NT2/D1 (cell line): Measurements from ENCODE around the gene COL6A6.

Source experiments
- YY1 ChIP-seq: IDR thresholded peaks from 2 replicates; pipeline ENCODE4 v1.6.1; 2011; ENCODE audit not compliant: insufficient read length, insufficient read depth
- ZNF274 ChIP-seq: IDR thresholded peaks from 2 replicates; pipeline ENCODE4 v1.6.1; 2011; ENCODE audit warnings: mild to moderate bottlenecking, low read depth, low read length

DNA sequence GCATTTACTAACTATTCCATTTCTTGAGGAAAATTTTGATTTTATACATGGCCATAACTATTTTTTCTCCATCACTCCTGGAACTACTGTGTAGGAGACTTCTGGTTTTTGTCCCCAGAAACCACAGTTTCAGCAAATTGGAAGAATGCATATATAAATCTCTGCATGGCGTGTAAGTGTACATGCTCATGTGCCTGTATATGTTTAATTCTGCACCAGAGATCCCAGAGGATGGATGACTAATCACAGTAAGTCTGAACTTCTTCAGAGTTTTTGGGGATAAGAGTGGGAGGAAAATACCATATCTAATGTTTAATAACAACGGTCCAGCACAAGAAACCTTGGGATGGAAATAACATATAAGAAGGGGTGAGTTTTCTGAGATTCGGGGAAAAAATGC is 10.9 kb upstream of the COL6A6 start:
- TF ChIP-seq ZNF274 (no peak), YY1 (no peak)
